ENCODE results near the gene QRICH1.

The QRICH1 gene

DNA sequence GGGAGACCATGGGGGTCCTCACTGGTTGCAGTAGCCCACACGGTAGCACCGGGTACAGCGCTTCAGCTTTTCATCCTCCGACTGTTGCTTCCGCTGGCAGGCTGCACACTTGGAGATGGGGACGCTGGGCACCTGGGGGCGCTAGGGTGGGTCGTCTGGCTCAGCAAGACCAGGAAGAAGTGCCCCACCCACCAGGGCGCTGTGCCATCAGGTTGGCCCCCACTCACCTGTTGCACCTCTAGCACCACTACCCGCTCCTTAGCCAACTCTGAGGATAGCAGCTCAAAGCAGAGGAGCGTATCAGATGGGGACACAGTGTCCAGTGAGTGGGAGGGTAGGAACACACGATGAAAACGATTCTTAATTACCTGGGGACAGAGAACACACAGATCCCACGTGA, 18.4 kb upstream of the QRICH1 start:
- no peak for DNase-seq

- DNase-seq = no peak
Measured at GRCh38 chr3:49111347-49111746, 17.5 kb upstream of the QRICH1 start.

DNA sequence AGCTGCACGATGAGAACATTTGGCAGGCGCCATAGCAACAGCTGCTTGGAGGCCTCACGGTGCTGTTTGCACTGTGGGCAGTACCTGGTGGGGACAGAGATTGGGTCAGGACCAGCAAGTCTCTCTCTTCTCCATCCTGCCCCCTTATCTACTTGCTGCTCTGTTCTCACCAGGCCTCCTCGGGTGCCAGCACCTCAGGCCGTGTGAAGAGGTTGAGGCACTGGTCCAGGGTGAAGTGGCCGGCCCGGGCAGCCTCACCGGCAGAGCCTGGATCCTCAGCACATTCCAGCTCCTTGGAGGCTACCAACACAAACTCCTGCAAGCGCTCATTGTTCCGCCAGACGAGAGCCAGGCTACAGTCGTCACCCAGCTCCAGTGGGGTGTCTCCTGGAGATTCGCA, 16.9 kb upstream of the QRICH1 start:
- DNase-seq = no peak

DNA sequence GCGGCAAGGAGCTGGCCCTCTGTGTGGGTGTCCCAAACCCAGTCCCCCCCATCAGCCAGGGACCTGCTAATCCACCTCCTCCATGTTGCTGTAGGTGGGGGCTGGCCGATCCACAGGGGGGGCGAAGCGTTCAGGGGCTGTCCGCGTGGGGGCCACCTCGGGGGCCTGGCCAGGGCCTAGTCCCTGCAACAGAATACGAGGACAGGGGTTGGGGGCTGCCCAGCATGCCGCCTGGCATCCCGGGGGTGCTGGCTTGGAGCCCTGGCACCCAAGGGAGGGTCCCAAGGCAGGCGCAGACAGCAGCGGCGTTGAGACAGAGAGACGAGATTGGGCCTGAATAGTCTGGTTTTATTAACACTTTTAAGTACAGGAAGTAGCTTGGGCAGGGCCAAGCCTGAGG, 14.5 kb upstream of the QRICH1 start:
- DNase-seq = no peak

DNA sequence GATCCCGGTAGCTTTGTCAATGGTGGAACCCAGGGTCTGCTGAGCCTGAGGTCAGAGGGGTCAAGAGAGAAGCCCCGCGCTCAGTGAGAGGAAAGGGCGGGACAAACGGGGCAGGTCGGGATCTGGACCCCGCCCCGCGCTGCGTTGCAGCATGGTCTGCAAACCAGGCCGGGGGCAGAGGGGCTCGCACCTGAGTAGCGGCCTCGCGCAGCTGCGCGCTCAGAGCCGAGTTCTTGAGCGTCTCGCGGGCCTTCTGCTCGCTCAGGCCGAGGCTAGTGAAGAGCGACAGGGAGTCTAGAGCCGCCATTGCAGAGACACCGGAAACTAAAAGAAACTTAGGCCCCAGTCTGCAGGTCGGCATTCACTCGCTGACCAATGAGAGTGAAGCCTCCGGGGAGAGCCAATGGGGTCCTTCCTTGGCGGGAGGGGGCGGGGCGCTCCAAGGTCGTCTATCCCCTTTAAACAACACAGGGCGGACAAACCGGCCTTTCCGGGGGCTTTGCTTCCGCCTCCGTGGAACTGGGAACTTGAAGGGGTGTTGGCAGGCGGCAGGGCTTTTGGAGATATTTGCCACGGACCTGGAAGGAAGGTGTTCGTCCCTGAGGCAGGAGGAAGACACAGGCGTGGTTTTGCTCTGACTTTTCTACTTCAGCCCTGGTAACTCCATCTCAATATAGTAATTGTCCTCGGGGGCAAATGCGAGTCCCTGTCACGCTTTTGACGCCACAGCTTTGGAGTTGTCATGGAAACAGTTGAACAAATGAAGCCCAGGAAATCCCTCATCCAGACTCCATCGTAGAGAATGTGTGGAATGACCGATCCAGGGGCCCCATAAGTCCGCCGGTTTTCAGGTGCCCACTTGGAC, 10.8 kb upstream of the QRICH1 start, which contains the start of gene QARS1:
QARS1 (minus strand) TSS at position 331 of the 865 bp plus-strand sequence; CDS start at position 307, 24 bp downstream.
- peak; percentile 89 for DNase-seq

- no peak for DNase-seq
Measured at GRCh38 chr3:49104052-49104426, 10.2 kb upstream of the QRICH1 start.

- DNase-seq = no peak
Measured at GRCh38 chr3:49100046-49100615, 6.3 kb upstream of the QRICH1 start.

GRCh38 chr3:49098910-49099630, 5.2 kb upstream of the QRICH1 start:
- no peak for DNase-seq

GRCh38 chr3:49098429-49098828, 4.6 kb upstream of the QRICH1 start:
- no peak for DNase-seq

DNA sequence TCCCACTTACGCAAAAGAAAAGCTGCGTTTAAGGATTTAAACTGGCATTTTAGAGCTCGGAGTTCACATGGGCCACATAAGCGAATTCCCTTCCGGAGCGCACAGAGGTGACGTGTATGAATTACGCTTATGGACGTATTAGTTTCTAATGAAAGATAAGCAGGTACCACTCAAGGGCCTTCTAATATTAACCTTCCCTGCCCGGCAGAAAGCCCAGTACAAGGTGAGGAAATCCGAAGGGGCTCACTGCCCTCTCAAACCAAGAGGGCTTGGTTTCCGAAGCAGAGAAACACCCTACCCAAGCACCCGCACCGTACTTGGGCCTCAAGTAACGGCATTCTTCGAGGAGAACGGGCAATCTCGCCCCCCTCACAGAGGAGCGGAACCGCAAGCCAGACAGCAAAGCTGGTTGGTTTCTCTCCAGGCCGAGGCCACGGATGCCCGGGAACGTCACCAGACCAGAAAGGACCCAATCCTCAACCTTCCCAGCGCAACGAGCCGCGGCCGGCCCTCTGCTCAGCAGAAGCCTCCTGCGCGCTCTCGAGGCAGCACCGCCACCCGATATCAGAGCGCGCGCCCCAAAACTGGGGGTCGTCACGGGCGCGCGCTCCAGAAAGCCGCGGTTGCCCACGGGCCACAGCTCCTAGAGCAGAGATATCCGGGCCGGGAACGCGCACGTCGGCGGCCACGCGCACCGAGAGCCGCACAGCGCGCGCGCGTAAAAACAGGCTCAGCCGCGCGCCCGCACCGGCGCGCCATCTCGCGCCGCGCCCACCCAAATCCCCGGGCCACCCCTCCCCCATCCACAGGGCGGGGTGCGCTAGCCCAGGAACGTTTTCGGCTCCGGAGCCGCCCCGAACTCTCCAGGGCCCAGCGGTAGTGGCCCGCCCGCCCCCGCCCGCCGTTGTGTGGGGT, 676 bp downstream of the QRICH1 start:
- peak; percentile 84 for DNase-seq

- no peak for DNase-seq
Measured at GRCh38 chr3:49081429-49081828, 12.4 kb downstream of the QRICH1 start.

DNA sequence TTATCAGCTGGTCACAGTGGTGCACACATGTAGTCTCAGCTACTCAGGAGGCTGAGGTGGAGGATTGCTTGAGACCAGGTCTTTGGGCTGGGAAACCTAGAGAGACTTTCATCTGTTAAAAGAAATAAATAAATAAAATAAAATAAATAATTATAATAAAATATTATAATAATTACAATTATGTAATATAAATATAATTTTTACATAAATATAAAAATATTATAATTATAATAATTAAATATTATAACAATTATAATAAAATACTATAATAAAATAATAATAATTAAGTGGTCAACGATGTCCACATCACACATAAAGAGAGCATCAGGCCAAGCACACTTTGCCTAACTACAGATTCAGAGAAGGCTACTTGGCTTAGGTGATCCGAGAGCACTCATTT, 14.6 kb downstream of the QRICH1 start:
- DNase-seq = no peak

DNA sequence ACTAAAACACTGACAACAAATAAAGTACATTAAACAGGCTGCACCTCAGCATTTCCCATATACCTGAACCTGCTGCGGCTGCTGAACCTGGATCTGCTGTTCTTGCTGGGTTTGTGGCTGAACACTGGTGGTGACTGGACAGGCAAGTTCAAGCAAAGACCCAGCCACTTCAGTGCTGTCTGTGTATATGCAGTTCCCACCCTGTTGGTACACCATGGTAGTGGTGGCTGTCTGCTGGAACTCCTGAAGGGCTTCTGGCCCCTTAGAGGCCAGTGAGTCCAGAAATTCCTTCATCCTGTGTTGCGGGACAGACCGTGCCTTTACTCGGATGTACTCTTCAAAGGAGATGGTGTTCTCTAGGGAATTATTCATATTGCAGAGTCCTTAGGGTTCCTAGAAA, 17.2 kb downstream of the QRICH1 start:
- DNase-seq = no peak

- DNase-seq = no peak
Measured at GRCh38 chr3:49076116-49076515, 17.8 kb downstream of the QRICH1 start.

DNA sequence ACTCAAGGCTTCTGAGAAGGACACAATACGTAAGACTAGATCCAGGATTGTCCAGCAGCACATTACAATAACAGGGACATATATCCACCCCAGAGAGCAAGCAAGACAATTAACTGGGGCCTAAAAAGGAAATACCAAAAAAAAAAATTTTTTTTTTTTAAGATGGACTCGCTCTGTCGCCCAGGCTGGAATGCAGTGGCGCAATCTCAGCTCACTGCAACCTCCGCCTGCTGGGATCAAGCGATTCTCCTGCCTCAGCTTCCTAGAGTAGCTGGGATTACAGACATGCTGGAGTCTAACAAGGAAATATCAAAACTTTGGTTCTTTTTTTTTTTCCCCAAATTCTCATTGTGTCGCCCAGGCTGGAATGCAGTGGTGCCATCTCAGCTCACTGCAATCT, 35.9 kb downstream of the QRICH1 start:
- DNase-seq = no peak

DNA sequence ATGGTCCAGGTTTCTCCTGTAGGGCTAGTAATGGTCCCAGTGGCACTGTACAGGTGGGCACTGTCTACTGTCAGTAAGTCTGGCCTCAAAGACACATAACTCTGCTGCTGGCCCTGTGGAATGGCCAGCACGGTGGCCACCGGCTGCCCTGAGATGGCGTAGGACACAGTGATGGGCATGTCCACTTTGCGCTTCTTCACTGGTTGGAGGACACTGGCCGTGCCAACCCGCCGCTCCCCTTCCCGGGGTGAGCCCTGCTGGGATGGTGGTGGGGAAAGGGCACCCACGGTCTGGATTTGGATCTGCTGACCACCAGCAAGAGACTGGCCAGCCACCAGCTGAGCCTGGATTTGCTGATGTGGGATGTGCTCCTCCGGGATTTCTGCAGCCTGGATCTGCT, 36.6 kb downstream of the QRICH1 start:
- no peak for DNase-seq

- no peak for DNase-seq
Measured at GRCh38 chr3:49054344-49054862, 39.5 kb downstream of the QRICH1 start.

GRCh38 chr3:49053543-49053942, 40.3 kb downstream of the QRICH1 start:
- no peak for DNase-seq

GRCh38 chr3:49035281-49035680, 58.6 kb downstream of the QRICH1 start:
- DNase-seq = no peak

GRCh38 chr3:49034650-49035049, 59.2 kb downstream of the QRICH1 start:
- DNase-seq = no peak

DNA sequence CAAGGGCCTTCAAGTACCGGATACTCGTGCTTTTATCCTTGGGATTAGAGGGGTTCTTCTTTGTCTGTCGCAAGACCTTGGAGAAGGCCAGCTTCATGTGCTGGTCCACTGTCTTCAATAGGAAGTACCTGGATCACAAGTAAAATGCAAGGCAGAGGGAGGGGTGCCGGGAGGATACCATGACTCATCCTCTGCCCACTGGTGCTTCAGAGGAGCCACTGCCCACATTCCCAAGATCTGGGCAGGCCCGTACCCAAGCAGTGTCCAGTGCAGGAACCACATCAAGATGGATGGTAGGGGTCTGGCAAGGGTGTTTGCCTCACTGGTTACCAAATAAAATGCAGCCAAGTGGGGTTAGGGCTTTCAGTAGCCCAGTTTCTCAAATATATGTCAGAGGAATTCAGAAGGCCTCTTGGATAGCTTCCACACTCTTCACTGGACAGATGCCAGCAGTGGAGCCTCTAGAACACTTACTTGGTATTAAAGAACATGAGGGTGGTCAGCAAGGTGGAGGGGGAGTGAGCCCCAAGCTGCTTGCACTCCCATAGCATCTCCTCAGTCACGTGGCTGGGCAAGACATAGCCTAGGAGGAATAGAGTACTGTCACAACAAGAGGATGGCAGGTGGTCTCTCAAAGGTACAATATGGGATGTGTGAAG, 61.1 kb downstream of the QRICH1 start:
- no peak for DNase-seq

GRCh38 chr3:49030321-49030720, 63.5 kb downstream of the QRICH1 start:
- DNase-seq = no peak
